ENCODE results near the gene SOX12.

DNA sequence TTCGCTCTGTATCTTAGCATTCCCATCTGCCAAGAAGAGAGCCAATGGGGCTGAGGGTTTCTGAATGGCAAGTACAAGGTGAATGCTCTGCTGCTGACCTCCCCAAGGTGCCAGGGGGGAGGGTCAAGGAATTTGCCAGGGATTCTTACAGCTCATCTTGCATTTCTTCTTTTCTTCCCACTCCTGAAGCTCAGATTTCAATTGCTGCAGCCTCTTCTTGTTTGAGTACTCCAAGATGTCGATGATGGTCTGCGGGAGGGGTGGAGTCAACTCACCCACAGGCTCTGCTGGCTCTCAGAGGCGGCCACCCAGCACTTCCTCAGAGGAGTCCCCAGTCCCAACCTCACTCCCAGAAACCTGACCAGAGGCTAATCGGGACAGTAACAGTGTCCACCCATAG, 47.2 kb upstream of the SOX12 start:
- TF ChIP-seq, protein P1, sequence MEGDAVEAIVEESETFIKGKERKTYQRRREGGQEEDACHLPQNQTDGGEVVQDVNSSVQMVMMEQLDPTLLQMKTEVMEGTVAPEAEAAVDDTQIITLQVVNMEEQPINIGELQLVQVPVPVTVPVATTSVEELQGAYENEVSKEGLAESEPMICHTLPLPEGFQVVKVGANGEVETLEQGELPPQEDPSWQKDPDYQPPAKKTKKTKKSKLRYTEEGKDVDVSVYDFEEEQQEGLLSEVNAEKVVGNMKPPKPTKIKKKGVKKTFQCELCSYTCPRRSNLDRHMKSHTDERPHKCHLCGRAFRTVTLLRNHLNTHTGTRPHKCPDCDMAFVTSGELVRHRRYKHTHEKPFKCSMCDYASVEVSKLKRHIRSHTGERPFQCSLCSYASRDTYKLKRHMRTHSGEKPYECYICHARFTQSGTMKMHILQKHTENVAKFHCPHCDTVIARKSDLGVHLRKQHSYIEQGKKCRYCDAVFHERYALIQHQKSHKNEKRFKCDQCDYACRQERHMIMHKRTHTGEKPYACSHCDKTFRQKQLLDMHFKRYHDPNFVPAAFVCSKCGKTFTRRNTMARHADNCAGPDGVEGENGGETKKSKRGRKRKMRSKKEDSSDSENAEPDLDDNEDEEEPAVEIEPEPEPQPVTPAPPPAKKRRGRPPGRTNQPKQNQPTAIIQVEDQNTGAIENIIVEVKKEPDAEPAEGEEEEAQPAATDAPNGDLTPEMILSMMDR (IDR thresholded peaks at IDR 0.05 in 4 of 5, conservative IDR thresholded peaks at IDR 0.05 in 1 of 5) = no peak
- TF ChIP-seq POLR2A (IDR thresholded peaks at IDR 0.05) = no peak
